Measurements from ENCODE around the gene ITLN1. TPM values are rescaled to one million over a fixed set of nuclear protein-coding genes. Genes with fewer than 3 reads are reported as not detected.

Gene ITLN1
- total and polyA plus RNA-seq, 12 donors, result 0.41 to 4.1 (median 2.4) TPM; not detected in 7

DNA sequence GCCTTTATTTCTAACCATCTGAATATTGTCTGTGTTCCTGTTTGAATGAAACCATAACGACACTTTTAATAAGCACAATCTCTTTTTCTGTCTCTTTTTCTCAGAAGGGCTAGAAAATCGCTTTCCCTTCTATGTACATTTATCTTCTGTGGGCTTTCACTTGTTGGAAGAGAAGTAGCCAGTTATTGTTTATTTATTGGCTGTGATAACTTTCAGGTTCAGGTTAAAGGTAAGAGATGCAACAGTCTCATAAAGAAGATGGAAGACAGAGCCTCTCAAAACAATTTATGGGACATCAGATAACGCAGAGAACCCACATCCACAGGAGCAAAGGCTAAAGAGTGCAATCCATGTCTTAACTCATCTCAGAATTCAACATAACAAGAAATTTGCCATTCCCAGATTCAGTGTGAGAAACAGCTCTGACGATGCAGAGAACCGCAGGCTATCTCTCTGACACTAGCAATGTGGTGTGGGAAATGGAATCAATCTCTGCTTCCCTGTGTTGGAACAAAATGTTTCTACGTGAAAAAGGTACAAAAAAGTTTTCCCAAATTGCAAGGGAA lies 18.2 kb downstream of the ITLN1 start:
- H3K4me1 ChIP-seq (replicated peaks in 1 of 2), result no peaks in the 10 kb centered on the region
- H3K27me3 ChIP-seq, result no peaks in the 10 kb centered on the region
- intact Hi-C loops (cut with DNase I), result no loop called here
- DNase-seq, result no peak
- H3K9me3 ChIP-seq (replicated peaks in 1 of 3), result no peaks in the 10 kb centered on the region
- H3K36me3 ChIP-seq (replicated peaks in 1 of 2), result no peaks in the 10 kb centered on the region
- H3K4me3 ChIP-seq, result no peak overlapping the region
- 66 to 78% (median 74%) methylated on average over 6 of the region's 6 CpGs for WGBS, 4 donors
- TF ChIP-seq, protein P1, sequence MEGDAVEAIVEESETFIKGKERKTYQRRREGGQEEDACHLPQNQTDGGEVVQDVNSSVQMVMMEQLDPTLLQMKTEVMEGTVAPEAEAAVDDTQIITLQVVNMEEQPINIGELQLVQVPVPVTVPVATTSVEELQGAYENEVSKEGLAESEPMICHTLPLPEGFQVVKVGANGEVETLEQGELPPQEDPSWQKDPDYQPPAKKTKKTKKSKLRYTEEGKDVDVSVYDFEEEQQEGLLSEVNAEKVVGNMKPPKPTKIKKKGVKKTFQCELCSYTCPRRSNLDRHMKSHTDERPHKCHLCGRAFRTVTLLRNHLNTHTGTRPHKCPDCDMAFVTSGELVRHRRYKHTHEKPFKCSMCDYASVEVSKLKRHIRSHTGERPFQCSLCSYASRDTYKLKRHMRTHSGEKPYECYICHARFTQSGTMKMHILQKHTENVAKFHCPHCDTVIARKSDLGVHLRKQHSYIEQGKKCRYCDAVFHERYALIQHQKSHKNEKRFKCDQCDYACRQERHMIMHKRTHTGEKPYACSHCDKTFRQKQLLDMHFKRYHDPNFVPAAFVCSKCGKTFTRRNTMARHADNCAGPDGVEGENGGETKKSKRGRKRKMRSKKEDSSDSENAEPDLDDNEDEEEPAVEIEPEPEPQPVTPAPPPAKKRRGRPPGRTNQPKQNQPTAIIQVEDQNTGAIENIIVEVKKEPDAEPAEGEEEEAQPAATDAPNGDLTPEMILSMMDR (IDR thresholded peaks at IDR 0.05), result no peak
- TF ChIP-seq POLR2A (IDR thresholded peaks at IDR 0.05), result no peak
- no peak overlapping the region for H3K27ac ChIP-seq

DNA sequence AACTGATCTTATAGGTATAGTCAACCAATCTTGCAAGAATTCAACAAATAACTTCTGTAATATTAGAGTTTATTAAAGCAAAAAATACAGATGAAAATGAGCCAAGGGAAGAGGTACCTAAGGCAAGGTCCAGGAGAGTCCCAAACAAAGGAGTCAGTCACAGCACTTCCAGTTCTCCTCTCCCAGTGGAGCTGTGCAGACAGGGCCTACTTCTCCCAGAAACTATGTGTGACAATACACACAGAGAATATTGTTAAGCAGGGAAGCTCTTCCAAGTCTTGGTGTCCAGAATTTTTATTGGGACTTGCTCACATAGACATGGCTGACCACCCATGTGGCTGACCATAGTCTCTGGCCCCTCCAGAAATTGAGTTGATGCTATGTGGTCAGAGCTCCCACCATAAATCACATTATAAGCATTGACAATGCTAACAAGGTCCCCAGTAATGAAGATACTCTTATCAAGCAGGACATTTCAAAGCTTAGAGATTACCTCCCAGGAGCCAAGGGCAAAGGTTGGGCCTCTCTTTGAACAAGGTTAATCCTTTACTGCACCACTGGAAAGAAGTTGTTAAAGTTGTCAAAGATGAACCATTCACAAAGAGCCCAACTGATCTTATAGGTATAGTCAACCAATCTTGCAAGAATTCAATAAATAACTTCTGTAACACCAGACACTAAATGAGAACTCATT lies 18.8 kb downstream of the ITLN1 start:
- Histone ChIP-seq H3K4me1 (replicated peaks in 1 of 2) (no peaks in the 10 kb centered on the region), H3K27me3 (no peaks in the 10 kb centered on the region), H3K36me3 (replicated peaks in 1 of 2) (no peaks in the 10 kb centered on the region), H3K27ac (no peak overlapping the region), H3K9me3 (replicated peaks in 1 of 3) (no peaks in the 10 kb centered on the region), H3K4me3 (no peak overlapping the region)
- TF ChIP-seq, protein P1 (IDR thresholded peaks at IDR 0.05), result no peak
- TF ChIP-seq POLR2A (IDR thresholded peaks at IDR 0.05), result no peak
- intact Hi-C loops (cut with DNase I), result no loop called here
- DNase-seq, result no peak

DNA sequence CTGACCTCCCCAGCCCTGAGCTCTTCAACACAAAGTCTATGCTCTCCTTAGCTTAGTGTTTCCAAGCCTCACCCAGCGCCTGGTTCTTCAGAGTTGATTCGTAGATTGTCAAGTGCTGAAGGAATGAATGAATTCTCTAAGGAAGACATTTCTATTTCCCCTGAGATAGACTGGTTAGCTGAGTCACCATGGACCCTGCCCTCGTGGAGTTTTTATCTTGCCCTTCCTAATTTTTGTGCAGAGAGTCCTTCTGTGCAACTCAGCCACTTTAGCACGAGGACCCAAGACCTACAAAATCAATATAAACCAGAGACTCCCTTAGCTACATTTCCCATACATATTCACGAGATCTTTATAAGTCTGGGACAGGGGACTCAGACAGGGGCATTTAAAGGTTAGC lies 19.6 kb downstream of the ITLN1 start:
- Histone ChIP-seq H3K36me3 (replicated peaks in 1 of 2) (no peaks in the 10 kb centered on the region), H3K4me1 (replicated peaks in 1 of 2) (no peaks in the 10 kb centered on the region), H3K9me3 (replicated peaks in 1 of 3) (no peaks in the 10 kb centered on the region), H3K27me3 (peaks cover 3% of the 10 kb centered on the region), H3K4me3 (no peak overlapping the region), H3K27ac (no peak overlapping the region)
- 75 to 85% (median 80%) methylated on average over 5 of the region's 5 CpGs for WGBS, 4 donors
- intact Hi-C loops (cut with DNase I), result no loop called here
- TF ChIP-seq, protein P1 (IDR thresholded peaks at IDR 0.05), result no peak
- TF ChIP-seq POLR2A (IDR thresholded peaks at IDR 0.05), result no peak
- DNase-seq, result no peak

DNA sequence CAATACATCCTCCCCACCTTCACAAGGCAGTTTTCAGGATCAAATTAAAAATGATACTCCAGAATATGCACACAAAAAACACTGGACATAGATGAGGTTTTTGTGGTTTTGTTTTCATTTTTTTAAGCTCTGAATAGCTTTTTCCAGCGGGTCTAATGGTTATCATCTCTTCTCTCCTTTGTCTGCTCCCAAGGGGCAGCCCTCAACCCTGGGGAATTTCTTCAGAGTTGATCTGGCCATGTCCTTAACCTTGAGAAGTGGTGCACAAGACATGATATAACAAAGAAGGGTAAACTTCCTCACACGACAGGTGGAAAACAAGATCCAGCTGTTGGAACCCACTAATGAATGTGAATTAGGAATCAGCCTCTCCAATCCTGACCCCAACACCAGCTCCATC lies 20.8 kb downstream of the ITLN1 start:
- H3K4me1 ChIP-seq (replicated peaks in 1 of 2), result no peaks in the 10 kb centered on the region
- peaks cover 3% of the 10 kb centered on the region for H3K27me3 ChIP-seq
- no peak overlapping the region for H3K4me3 ChIP-seq
- no peaks in the 10 kb centered on the region for H3K36me3 ChIP-seq (replicated peaks in 1 of 2)
- WGBS, 4 donors, result 56 to 79% (median 74%) methylated on average over 2 of the region's 2 CpGs
- TF ChIP-seq, protein P1 (IDR thresholded peaks at IDR 0.05), result no peak
- TF ChIP-seq POLR2A (IDR thresholded peaks at IDR 0.05), result no peak
- intact Hi-C loops (cut with DNase I), result no loop called here
- no peak overlapping the region for H3K27ac ChIP-seq
- DNase-seq, result no peak
- H3K9me3 ChIP-seq (replicated peaks in 1 of 3), result no peaks in the 10 kb centered on the region
